T-helper 17 cell (primary cell): Measurements from ENCODE around the gene ILRUN. TPM values are rescaled to one million over a fixed set of nuclear protein-coding genes. Genes with fewer than 3 reads are reported as not detected.
"Not testable (repeated sequence)": the region's sequence is repeated elsewhere in the genome, so short reads cannot be mapped to it uniquely, and the experiment has no call there.

Experiments
- ATAC-seq: fragments of 150-1000 bp; cut with Tn5 transposase; 2 replicates; pipeline ENCODE4 v1.10.0; 2021; ENCODE audit warnings: mild to moderate bottlenecking, moderate library complexity
- DNase-seq, 3 donors: peaks; one replicate each; pipeline versions ENCODE4 v3.0.0 to v3.0.0-alpha.2; 2020 to 2021
- H3K9me3 ChIP-seq: one replicate; pipeline ENCODE4 v1.7.0; 2013; ENCODE audit warnings: low read length, mild to moderate bottlenecking; ENCODE audit not compliant: control insufficient read depth, poor library complexity, severe bottlenecking
- H3K27ac Mint-ChIP-seq: one replicate; pipeline ENCODE4 v1.8.0; 2022; ENCODE audit warnings: mild to moderate bottlenecking, moderate library complexity, mixed read lengths
- H3K27me3 Mint-ChIP-seq: one replicate; pipeline ENCODE4 v1.8.0; 2022; ENCODE audit warnings: mixed read lengths
- H3K36me3 Mint-ChIP-seq: one replicate; pipeline ENCODE4 v1.8.0; 2022; ENCODE audit warnings: low read depth, mixed read lengths
- H3K4me1 Mint-ChIP-seq: one replicate; pipeline ENCODE4 v1.8.0; 2022; ENCODE audit warnings: mild to moderate bottlenecking, mixed read lengths
- H3K4me3 Mint-ChIP-seq: one replicate; pipeline ENCODE4 v1.8.0; 2022; ENCODE audit warnings: mild to moderate bottlenecking, moderate library complexity, mixed read lengths
- total RNA-seq, 4 donors: library from RNA in 2 of 4; stranded (reverse) in 2 of 4; gene quantifications; one replicate each; pipeline ENCODE4 v1.2.3 and lab custom pipeline; 2022 to 2026

Gene ILRUN
- total RNA-seq, 2 donors from 2014 or later, result 55.9 to 64.4 TPM

DNA sequence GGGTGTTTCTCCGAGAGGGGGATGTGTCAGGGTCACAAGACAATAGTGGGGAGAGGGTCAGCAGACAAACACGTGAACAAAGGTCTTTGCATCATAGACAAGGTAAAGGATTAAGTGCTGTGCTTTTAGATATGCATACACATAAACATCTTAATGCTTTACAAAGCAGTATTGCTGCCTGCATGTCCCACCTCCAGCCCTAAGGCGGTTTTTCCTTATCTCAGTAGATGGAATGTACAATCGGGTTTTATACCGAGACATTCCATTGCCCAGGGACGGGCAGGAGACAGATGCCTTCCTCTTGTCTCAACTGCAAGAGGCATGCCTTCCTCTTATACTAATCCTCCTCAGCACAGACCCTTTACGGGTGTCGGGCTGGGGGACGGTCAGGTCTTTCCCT lies 23.1 kb upstream of the ILRUN start:
- H3K27me3 Mint-ChIP-seq, H3K4me1 Mint-ChIP-seq, H3K36me3 Mint-ChIP-seq, ATAC-seq, H3K9me3 ChIP-seq, H3K27ac Mint-ChIP-seq, H3K4me3 Mint-ChIP-seq, DNase-seq: not testable (repeated sequence)

DNA sequence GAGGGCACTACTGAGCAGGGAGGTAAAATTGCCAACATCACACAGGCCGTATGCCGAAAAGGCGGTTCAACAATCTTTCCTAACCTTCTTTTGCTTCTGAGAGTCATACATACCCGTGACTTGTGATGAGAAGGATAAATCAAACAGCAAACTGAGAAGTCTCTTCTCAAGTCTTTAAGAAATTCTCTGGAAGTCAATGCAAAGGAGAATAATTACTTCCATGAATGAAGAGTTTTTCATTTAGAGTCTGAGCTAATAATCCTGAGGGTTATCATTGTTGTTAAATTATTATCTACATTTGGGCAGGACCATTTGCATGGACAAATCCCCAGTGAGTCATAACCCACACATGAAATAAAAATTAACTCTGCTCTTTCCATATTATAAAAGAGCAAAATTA lies 22.4 kb upstream of the ILRUN start:
- DNase-seq, result no peak
- Mint-ChIP-seq H3K36me3 (no peaks in the 10 kb centered on the region), H3K27ac (no peak overlapping the region), H3K4me1 (no peaks in the 10 kb centered on the region), H3K27me3 (peaks cover 5% of the 10 kb centered on the region), H3K4me3 (no peak overlapping the region)
- no peaks in the 10 kb centered on the region for H3K9me3 ChIP-seq
- ATAC-seq, result no peak

DNA sequence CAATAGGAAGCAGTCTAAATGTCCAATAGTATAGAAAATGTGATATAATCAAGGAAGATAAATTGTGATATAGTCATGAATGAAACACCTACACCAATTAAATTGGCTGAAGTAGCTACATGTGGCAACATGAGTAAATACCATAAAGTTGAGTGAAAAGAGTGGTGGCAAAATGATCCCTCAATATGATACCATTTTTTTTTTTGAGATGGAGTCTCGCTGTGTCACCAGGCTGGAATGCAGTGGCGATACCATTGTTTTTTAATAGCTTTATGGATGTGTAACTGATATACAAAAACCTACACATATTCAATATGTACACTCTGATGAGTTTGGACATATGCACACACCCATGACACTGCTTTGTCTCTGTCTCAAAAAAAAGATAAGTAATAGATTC lies 20.9 kb upstream of the ILRUN start:
- Mint-ChIP-seq H3K4me3 (no peak overlapping the region), H3K4me1 (no peaks in the 10 kb centered on the region), H3K27me3 (peaks cover 5% of the 10 kb centered on the region), H3K36me3 (no peaks in the 10 kb centered on the region), H3K27ac (no peak overlapping the region)
- no peaks in the 10 kb centered on the region for H3K9me3 ChIP-seq
- ATAC-seq (no peak), DNase-seq (no peak)

DNA sequence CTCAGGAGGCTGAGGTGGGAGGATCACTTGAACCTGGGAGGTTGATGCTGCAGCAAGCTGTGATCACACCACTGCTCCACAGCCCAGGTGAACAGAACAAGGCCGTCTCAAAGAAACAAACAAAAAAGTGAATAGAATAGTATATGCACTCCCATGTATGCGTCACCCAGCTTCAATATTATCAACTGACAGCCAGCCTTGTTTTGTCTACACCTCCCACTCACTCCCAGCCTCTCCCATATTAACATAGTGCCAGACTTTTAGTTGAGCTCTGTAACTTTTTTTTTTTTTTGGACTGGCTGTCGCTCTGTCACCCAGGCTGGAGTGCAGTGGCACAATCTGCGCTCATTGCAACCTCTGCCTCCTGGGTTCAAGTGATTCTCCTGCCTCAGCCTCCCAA lies 18.1 kb upstream of the ILRUN start:
- DNase-seq (no peak), ATAC-seq (no peak)
- no peaks in the 10 kb centered on the region for H3K9me3 ChIP-seq
- Mint-ChIP-seq H3K4me1 (no peaks in the 10 kb centered on the region), H3K4me3 (no peak overlapping the region), H3K36me3 (no peaks in the 10 kb centered on the region), H3K27ac (no peak overlapping the region), H3K27me3 (peaks cover 5% of the 10 kb centered on the region)

DNA sequence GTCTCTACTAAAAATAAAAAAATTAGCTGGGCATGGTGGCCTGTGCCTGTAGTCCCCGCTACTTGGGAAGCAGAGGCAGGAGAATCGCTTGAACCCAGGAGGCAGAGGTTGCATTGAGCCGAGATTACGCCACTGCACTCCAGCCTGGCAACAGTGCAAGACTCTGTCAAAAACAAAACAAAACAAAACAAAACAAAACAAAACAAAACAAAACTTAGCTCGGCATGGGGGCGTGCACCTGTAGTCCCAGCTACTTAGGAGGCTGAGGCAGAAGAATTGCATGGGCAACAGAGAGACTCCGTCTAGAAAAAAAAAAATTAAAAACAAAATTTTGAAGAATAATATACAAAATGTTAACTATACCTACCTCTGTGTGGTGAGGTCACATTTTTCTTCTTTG lies 16.3 kb upstream of the ILRUN start:
- H3K4me3 Mint-ChIP-seq, H3K36me3 Mint-ChIP-seq, H3K27me3 Mint-ChIP-seq, DNase-seq, H3K9me3 ChIP-seq, H3K4me1 Mint-ChIP-seq, H3K27ac Mint-ChIP-seq, ATAC-seq: not testable (repeated sequence)

DNA sequence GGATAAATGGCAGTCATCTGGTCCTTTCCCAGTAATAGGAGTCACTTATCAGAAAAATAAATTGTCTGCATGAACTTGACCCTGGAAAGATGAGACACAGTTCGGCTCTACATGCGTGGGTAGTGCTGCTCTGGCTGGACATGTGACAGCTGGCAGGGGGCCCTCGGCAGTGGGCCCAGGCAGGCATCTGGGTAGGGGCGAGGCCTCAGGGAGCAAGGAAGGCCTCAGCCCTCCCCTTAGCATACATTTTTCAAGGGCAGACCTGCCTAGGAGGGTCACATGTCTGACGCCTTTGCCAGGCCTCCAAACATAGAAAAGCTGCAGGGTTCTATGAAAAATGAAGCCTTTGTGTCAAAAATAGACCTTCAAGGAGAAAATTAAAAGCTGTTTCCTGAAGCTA lies 12.8 kb upstream of the ILRUN start:
- Mint-ChIP-seq H3K36me3 (peaks cover 3% of the 10 kb centered on the region), H3K4me3 (no peak overlapping the region), H3K4me1 (peaks cover 3% of the 10 kb centered on the region), H3K27ac (no peak overlapping the region), H3K27me3 (no peaks in the 10 kb centered on the region)
- no peak for DNase-seq
- ATAC-seq, result no peak
- no peaks in the 10 kb centered on the region for H3K9me3 ChIP-seq

DNA sequence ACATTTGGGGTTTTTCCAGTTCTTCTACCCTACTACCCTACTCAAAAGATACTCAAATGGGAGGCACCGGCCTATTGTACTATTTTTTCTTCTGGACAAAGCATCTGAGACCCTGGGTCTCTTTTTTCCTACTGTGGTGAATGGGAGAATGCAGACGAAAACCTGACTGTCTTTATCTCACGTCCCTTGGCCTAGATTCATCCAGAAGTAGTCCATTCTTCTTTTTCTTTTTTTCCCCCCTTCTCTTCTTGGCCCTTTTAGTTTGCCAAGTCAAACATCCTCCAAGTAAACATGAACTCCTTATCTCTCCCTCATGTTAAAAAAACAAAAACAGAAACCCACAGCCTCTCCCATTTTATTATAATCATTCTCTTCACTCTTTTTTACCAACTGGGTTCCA lies 8.7 kb upstream of the ILRUN start:
- no peaks in the 10 kb centered on the region for H3K27me3 Mint-ChIP-seq
- ATAC-seq, result no peak
- no peaks in the 10 kb centered on the region for H3K9me3 ChIP-seq
- H3K36me3 Mint-ChIP-seq, result peaks cover 3% of the 10 kb centered on the region
- H3K4me3 Mint-ChIP-seq, result no peak overlapping the region
- no peak for DNase-seq
- H3K27ac Mint-ChIP-seq, result no peak overlapping the region
- H3K4me1 Mint-ChIP-seq, result peaks cover 3% of the 10 kb centered on the region

DNA sequence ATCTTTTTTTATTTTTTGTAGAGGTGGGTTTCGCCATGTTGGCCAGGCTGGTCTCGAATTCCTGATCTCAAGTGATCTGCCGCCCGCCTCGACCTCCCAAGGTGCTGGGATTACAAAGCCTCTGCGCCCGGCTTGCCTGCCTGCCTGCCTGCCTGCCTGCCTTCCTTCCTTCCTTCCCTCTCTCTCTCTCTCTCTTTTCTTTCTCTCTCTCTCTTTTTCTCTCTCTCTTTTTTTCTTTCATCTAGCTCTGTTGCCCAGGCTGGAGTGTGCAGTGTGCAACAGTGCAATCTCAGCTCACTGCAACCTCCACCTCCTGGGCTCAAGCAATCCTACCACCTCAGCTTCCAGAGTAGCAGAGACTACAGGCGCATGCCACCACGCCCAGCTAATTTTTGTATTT lies 4.6 kb upstream of the ILRUN start:
- Mint-ChIP-seq H3K36me3 (no peaks in the 10 kb centered on the region), H3K27ac (no peak overlapping the region), H3K27me3 (no peaks in the 10 kb centered on the region), H3K4me3 (no peak overlapping the region), H3K4me1 (peaks cover 11% of the 10 kb centered on the region)
- no peaks in the 10 kb centered on the region for H3K9me3 ChIP-seq
- DNase-seq (no peak), ATAC-seq (no peak)

DNA sequence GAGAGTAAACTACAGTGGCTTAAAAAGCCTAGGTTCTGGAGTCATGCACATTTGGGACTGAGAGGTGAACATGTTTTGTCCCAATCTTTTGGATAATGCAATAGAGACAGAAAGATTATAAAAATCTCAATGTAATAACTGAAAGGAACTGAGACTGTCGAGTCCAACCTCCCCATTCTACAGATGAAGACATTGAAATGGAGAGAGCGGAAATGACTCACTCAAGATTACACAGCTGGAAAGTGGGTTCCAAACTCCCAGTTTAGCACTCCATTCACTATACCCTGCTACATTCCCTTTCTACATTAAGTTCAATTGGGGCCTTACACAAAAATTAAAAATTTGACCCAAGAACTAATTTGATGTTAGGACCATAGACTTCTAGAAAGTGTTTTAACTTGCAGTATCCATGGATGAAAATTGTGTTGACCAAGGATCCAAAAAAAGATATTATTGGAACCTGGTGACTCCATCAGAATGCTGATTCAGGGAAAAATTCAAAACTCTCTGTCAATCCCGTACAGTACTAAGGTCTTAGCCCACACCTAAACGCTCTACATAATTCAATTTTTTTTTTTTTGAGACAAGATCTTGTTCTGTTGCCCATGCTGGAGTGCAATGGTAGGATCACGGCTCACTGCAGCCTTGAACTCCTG lies 1.5 kb upstream of the ILRUN start:
- no peak for DNase-seq
- Mint-ChIP-seq H3K27me3 (no peaks in the 10 kb centered on the region), H3K36me3 (peaks cover 4% of the 10 kb centered on the region), H3K27ac (peak overlapping the region; percentile 99), H3K4me1 (peaks cover 36% of the 10 kb centered on the region), H3K4me3 (peak overlapping the region; percentile 74)
- H3K9me3 ChIP-seq, result no peaks in the 10 kb centered on the region
- ATAC-seq, result no peak

DNA sequence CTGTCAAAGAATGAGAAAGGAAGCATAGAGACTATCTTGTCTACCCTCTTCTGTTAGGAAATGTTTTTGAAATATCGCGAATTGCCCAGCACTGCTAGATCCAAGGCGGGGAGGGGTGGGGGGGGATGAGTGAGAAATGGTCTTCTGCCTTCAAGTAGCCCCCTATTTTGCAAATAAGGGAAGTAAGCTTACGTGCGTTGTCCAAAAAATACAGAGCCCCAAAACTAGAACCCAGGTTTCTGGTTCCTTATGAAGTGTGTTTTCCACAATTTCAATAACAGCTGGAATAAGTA lies 923 bp upstream of the ILRUN start:
- Mint-ChIP-seq H3K27me3 (no peaks in the 10 kb centered on the region), H3K27ac (peak overlapping the region; percentile 99), H3K36me3 (peaks cover 4% of the 10 kb centered on the region), H3K4me1 (peaks cover 36% of the 10 kb centered on the region), H3K4me3 (peak overlapping the region; percentile 95)
- no peaks in the 10 kb centered on the region for H3K9me3 ChIP-seq
- ATAC-seq (no peak), DNase-seq (no peak)

DNA sequence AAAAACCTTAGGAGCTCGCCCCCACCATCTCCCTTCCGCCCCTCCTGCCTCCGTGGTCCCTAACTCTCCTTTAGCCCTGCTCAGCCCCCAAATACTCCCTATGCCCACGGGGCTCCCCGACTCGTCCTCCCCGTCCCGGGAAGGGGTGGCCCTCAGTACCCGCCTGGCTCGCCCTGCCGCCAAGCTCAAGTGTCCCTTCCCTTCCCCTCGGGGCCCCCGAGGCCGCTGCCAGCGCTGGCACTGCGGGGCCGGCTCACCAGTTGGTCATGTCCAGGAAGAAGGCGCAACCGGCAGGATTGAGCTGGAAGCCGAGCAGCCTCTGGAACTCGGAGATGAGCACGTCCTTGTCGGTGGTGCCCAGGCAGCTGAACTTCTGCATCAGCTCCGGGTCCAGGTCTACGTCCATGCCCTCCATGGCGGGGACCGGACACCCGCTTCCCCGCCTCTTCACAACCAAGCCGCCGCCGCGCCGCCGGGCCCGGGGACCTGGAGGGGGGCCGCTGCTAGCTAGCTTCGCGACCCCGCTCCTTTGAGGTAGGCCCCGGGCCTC lies 303 bp downstream of the ILRUN start:
- ATAC-seq, result no peak
- H3K36me3 Mint-ChIP-seq, result peaks cover 4% of the 10 kb centered on the region
- H3K4me1 Mint-ChIP-seq, result peaks cover 36% of the 10 kb centered on the region
- no peaks in the 10 kb centered on the region for H3K9me3 ChIP-seq
- H3K27ac Mint-ChIP-seq, result peak overlapping the region; percentile 99
- peak in 1 of 3 donors; percentile 13 for DNase-seq
- H3K4me3 Mint-ChIP-seq, result peak overlapping the region; percentile 95
- H3K27me3 Mint-ChIP-seq, result no peaks in the 10 kb centered on the region

DNA sequence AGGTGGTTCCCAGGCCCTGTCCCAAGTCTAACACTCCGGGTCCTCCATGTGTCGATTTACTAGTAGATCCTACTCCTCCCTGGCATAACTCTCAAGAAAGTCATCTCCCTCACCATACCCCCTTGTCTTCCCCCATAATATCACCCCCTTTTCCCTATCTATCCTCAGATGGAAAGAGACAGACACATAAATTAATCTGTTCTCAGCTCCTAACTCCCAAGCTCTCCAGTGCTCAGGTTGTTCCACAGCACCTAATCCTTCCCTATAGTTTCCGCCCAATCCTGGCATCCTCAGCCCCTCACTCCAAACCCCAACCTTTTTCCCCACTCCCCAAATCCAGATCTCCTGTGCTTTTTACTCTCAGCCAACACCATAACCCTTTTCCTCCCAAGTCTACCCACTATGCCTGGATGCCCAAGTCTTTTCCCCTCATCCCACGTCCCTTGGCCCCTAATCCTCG lies 808 bp downstream of the ILRUN start:
- H3K27me3 Mint-ChIP-seq, result no peaks in the 10 kb centered on the region
- H3K4me3 Mint-ChIP-seq, result peak overlapping the region; percentile 95
- H3K4me1 Mint-ChIP-seq, result peaks cover 36% of the 10 kb centered on the region
- no peak for ATAC-seq
- H3K27ac Mint-ChIP-seq, result peak overlapping the region; percentile 99
- peaks cover 4% of the 10 kb centered on the region for H3K36me3 Mint-ChIP-seq
- no peaks in the 10 kb centered on the region for H3K9me3 ChIP-seq
- DNase-seq, result no peak

DNA sequence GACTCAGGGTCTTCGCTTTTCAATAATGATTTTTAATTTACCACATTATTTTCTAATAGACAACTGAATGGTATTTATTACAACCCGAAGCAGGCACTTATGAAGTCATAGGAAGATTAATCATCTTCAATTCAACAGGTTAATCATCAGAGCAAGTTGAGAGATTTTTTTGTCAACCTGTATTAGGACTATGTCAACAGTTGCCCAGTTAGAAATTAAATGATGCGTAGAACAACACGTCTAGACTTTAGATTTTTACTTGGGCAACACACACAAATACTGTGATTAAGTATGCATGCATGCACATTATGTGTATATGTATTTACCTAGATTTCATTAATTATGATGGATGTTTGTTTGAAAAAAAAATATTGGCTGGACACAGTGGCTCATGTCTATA lies 4.3 kb downstream of the ILRUN start:
- H3K4me1 Mint-ChIP-seq, result peaks cover 39% of the 10 kb centered on the region
- H3K27me3 Mint-ChIP-seq, result no peaks in the 10 kb centered on the region
- no peak overlapping the region for H3K4me3 Mint-ChIP-seq
- ATAC-seq (no peak), DNase-seq (no peak)
- no peaks in the 10 kb centered on the region for H3K9me3 ChIP-seq
- H3K27ac Mint-ChIP-seq, result peak overlapping the region; percentile 27
- H3K36me3 Mint-ChIP-seq, result peaks cover 4% of the 10 kb centered on the region

DNA sequence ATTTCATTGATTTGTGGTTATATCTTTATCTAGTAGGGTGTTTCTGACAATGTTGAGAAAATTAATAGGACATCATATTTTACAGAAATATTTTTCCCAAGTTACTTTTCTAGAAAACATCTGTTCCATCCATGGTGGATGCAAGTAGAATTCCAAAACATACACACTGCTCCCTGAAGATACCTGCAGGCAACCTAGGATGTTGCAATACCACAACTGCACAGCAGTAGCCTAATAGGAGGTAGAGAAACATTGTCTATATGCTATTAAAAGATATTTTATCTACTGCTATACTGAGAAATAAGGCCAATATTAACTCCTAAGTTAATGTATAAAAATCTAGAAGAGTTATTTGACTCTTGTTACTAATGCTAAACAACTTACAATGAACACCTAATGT lies 6.8 kb downstream of the ILRUN start:
- H3K4me1 Mint-ChIP-seq, result peaks cover 29% of the 10 kb centered on the region
- no peak overlapping the region for H3K4me3 Mint-ChIP-seq
- no peaks in the 10 kb centered on the region for H3K27me3 Mint-ChIP-seq
- ATAC-seq, result no peak
- DNase-seq, result no peak
- no peaks in the 10 kb centered on the region for H3K9me3 ChIP-seq
- no peaks in the 10 kb centered on the region for H3K36me3 Mint-ChIP-seq
- H3K27ac Mint-ChIP-seq, result no peak overlapping the region
